ENCODE data around the gene ZBTB34.

DNA sequence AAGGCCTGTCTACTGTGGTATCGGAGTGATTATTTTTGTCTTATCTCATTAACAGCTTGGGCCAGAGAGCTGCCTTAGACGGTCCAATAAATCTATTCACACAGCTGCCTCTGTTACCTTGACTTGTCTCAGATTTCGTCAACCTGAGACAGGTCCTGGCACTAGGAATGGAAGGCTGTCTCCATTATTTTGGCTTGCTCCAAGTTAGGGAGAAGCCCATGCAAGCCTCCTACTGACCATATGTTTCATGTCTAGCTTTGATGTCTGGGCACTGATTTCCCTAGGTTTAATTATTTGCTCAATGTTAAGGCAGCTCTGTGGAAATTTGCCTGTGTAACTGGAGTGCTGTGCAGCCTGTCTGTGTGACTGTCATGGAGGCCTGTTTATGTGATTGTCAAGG is 41.8 kb downstream of the ZBTB34 start:
- TF ChIP-seq SPI1 (IDR thresholded peaks at IDR 0.05; ENCODE audit: low read depth, low read length) (no peak), TAF1 (IDR thresholded peaks at IDR 0.05; ENCODE audit: low read depth, low read length) (no peak), POLR2AphosphoS5 (IDR thresholded peaks at IDR 0.05; ENCODE audit: low read depth, low read length) (no peak), POLR2A (IDR thresholded peaks at IDR 0.05; ENCODE audit: low read depth, low read length) (no peak), POU2F2 (IDR thresholded peaks at IDR 0.05; ENCODE audit: low read depth, low read length) (no peak)

Data from GM12891 (cell line).